Left renal cortex interstitium (tissue), 4 donors: ENCODE data around the gene CHPF2. TPM values are rescaled to one million over a fixed set of nuclear protein-coding genes. Genes with fewer than 3 reads are reported as not detected.

ENCODE experiments used
- DNase-seq, 4 donors: peaks; one replicate each; pipeline ENCODE4 v3.0.0-alpha.2; 2013; ENCODE audit warnings: low read depth in 4 of 4, low spot score in 2 of 4, missing footprints in 1 of 4
- polyA plus RNA-seq, 4 donors: library from polyadenylated mRNA; unstranded; fragments of 120-200 nt; gene quantifications; one replicate each; pipeline ENCODE4 v1.2.1, GENCODE V29; 2013; ENCODE audit not compliant: insufficient read length in 4 of 4

Gene CHPF2
- polyA plus RNA-seq, 4 donors, result 22.2 to 29.9 (median 26.8) TPM

DNA sequence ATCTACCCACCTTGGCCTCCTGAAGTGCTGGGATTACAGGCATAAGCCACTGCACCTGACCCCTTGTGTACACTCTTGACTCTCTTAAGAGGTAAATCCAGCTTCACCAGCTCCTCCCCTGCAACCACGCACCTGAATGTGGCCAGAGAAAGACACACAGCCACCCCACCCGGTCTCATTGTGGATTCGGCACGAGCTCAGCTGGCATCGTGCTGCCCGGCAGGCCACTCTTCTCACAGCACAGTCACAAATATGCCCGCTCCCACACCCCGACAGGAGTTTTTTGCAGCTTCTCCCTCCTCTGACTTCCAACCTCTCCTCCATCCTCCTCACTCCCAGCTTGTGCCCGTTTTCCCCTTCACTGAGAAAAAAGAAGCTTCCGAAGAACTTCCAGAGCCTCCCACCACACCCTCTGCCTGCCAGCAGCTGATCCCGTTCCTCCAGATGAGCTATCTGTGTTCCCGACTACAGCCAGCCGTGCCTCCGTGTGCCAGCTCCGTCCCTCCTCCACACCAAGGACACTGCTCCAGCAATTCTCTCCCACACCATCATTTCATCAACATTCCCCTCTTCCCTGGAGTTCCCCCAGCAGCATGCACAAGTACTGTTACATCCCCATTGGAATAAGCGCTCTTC, 24.2 kb downstream of the CHPF2 start:
- no peak for DNase-seq

DNA sequence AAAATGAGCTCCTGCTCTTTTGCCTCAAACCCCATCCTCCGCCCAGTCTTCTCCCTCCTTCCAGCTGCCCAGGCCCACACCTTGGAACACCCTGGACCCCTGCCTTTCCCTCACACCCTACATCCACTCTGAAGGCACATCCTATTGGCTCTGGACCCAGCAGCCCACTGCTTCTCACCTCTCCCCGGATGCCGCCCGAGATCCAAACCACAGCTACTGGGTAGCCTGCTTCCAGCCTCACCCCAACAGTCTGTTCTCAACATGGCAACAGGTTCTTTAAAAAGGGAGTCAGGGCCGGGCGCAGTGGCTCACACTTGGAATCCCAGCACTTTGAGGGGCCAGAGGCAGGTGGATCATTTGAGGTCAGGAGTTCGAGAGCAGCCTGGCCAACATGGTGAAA, 25.7 kb downstream of the CHPF2 start:
- DNase-seq, result no peak

GRCh38 chr7:151260471-151260870, 28.2 kb downstream of the CHPF2 start:
- DNase-seq, result no peak

DNA sequence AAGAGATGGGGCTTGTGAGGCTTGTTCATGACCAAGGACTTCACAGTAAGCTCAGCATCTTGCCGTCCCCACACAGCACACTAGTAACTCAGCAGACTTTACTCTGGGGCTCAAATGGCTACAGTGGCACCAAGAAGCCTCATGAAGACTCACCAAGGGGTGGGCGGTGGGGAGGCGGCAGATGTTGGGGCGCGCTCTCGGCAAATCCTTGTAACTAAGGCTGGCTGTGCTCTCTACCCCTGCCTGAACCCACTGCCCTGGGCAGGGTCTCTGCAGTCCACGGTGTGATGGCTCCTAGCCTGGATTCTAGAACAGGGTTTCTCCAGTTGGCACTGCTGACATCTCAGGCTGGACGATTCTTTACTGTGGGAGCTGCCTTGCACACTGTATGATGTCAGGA, 28.6 kb downstream of the CHPF2 start:
- DNase-seq, result no peak

DNA sequence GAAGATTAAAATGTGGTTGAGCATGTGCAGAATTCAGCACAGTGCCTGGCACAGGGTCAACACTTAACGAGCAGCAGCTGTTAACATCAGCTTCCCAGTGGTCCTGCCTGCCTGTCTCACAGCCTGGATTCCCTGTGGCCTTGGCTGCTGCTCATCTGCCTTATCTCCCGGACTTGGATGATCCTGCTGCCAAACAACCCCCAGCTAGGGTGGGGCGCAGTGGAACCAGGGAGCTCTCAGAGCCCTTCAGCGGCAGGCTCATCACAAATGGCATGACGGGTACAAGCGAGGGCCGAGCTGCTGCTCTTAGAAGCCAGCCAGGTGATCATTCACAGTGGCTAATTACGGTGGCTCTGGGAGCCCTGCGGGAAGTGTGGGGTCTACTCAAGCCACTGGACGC, 29.2 kb downstream of the CHPF2 start:
- DNase-seq, result no peak

GRCh38 chr7:151264615-151265014, 32.3 kb downstream of the CHPF2 start:
- DNase-seq, result no peak

GRCh38 chr7:151265351-151265931, 33.2 kb downstream of the CHPF2 start:
- DNase-seq, result no peak

DNA sequence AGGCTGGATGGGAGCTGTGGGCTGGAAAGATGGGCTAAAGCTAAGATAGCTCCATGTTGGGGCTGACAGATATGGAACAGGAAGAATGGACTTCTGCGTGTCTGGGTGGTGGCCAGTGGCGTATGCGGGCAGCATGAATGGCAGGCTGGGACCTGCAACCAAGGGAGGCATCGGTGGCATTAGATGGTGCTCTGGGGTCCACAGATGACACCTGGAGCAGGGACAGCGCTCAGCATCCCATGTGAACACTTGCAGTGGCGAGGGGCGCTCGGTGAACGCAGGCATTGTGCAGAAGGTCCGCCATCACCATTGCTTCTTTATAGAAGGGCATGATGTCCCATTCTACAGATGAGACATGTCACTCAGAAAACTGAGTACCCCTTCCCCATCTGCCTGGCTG, 37.2 kb downstream of the CHPF2 start:
- no peak for DNase-seq

DNA sequence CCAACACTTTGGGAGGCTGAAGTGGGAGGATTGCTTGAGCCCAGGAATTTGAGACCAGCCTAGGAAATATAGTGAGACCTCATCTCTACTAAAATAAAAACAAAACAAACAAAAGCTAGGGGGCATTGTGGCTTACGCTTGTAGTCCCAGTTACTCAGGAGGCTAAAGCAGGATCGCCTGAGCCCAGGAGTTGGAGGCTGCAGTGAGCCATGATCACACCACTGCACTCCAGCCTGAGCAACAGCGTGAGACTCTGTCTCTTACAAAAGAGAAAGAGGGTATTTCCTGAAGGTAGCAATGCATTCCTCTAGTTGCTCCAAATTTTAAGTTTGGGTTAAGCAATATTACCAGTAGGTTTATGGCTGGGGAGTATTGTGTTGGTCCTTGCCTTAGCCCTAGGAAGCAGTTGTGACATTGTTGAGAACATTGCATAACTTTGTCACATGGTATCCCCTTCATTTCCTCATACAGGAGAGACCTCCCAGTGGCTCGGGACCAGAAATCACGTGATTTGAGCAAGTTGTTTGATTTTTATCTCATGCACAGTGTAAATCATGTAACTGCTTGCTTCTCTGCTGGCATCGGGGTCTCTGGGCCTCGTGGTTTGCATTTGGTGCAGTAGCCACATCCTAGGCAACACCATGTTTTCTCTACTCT, 39.5 kb downstream of the CHPF2 start:
- no peak for DNase-seq

GRCh38 chr7:151272405-151272804, 40.1 kb downstream of the CHPF2 start:
- no peak for DNase-seq

GRCh38 chr7:151272877-151273276, 40.6 kb downstream of the CHPF2 start:
- DNase-seq, result no peak

DNA sequence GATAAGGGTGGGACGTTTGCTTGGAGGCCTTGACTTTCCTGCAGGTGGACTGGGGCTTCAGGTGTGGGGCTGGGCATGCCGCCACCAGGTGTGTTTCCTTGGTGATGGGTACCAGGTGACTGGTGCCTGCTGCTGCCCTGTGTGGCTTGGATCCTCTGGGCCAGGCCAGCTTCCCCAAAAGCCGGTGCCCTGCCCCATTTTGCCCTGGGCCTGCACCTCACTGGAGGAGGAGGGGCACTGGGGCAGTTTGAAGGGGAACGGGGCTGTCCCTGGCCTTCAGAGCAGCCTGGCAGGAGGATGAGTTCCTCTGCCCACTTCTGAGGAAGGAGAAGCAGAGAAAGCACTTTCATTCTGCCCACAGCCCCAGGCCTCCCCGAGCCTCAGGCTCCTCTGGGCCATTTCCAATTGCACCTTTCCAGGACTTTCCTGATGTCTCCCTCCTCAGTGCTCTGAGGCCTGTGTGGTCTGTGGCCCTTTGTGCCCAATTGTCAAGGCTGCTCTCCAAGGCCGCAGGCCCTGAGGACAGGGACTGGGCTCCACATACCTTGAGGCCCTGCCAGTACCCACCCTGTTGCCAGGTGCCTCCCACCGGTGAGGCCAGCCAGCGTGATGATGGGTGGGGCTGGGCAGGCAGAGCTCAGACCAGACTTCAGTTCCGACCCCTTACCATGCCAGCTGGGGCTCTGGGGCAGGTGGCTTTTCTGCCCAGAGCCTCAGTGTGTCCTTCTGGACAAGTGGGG, 41.5 kb downstream of the CHPF2 start:
- no peak for DNase-seq

DNA sequence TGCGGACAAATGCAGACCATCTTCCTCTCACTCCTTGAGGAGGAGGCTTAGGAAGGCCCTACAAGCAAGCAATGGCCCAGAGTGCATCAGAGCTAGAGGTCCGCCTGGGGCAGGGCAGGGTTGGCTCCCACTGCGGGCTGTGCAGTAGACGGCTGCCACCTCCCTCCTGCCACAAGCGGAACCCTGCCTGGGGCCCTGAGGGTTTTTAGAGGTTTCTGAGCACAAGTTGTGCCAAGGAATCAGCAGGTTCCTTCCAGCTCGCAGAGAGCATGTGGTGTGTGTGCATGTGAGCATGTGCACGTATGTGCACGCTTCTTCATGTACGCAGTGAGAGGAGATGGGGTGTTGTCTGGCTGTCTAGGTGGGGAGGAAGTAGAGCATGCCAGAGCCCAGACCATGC, 42.1 kb downstream of the CHPF2 start:
- no peak for DNase-seq

DNA sequence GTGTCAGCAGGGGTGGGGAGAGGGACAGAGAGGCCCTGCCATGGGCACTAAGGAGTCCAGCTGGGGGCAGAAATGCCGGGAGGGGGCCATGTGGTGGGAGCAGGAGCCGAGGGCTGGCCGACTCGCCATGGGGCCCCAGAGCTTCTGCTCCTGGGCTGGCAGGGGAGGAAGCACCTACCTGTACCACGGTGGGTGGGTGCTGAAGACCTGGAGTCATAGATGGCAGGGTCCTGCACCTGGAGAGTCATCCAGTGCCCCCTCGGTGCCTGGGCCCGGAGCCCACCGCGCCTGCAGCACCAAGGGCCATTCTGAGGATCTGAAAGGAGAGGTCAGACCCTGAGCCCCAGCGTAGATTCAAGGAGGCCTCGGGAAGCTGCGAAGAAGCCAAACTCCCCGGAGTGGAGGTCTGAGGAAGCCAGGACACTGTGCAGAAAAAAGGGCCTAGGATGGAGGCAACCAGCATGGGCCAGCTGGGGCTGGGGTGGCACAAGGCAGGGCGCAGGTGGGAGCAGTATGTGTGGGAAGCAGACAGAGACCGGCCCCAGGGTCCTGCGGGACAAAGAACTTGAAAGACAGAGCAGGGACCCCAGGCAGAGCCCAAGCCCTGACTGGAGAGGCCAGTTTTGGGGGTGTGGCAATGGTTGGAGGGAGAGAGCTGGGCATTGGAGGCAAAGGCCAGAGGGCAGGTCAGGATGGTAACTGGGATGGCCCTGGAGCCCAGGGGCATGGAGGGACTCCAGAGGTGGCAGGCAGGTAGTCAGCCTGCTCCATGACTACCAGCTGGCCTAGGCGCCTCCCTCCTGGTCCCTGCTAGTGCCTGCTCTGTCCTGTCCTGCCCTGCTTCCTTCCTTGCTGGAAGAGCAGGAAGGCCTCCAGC, 42.9 kb downstream of the CHPF2 start:
- DNase-seq, result no peak

DNA sequence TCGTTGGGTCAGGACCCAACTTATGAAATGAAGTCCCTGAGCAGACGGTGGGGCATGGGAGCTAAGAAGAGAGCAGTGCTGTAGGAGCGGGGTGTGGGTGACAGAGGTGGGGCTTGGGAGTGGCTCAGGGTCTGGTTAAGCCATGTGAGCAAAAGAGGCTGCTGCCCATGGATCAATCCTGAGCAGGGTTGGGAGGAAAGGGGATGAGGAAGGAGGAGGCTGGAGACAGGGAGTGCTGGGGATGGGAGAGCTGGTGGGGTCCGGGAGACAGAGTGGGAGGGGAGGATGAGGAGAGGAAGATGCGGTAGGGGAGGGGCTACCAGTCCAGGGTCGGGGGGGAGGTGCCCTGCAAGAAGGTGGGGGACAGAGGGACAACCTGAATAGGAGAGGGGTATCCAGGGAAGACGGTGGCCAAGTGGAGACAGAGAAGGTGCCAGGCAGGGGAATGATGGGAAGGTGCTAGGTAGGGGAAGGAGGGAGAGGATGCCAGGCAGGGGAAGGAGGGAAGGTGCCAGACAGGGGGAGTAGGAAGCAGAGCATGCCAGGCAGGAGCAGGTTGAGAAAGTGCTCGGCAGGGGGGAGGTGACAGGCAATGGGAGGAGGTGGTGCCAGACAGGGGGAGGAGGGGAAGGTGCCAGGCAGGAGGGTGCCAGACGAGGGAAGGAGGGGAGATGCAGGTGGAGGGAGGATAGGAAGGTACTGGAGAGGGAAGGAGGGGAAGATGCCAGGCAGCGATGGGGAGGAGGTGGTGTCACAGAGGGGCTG, 43.7 kb downstream of the CHPF2 start:
- DNase-seq, result no peak

- peak in 3 of 4 donors; percentile 36 to 60 (median 54) for DNase-seq
These were observed 44.6 kb downstream of the CHPF2 start for GRCh38 chr7:151276666-151277590.

GRCh38 chr7:151277631-151278030, 45.3 kb downstream of the CHPF2 start:
- no peak for DNase-seq

- DNase-seq, result no peak
These were observed 46.7 kb downstream of the CHPF2 start for GRCh38 chr7:151278949-151279348.

DNA sequence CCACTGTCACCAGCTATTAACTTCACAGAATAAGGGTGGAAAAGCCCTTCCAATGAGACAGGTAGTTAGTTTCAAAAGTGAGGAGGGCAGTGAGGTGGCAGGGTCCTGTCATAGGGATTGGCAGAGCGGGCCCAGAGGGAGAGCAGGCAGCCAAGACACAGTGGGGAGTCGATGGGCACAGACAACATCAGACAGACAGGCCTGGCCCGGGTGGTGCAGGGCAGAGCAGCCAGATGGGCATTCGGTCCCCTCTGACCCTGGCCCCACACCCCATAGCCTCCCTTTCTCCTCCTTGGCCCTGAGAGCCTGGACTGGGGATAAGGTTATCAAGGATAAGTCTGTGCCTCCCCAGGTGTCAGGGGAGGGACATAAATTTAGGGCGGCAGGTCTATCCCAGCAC, 47.6 kb downstream of the CHPF2 start:
- DNase-seq, result no peak
